NCI-H510A treated with DMSO at 0.1 percent for 48 hours (cell line): Measurements from ENCODE around the gene KANSL1.
"Not testable (repeated sequence)": the region's sequence is repeated elsewhere in the genome, so short reads cannot be mapped to it uniquely, and the experiment has no call there.

Experiments
- DNase-seq: peaks from one replicate; lab custom pipeline; 2025; lab: John Stamatoyannopoulos, UW

Gene KANSL1, protein sequence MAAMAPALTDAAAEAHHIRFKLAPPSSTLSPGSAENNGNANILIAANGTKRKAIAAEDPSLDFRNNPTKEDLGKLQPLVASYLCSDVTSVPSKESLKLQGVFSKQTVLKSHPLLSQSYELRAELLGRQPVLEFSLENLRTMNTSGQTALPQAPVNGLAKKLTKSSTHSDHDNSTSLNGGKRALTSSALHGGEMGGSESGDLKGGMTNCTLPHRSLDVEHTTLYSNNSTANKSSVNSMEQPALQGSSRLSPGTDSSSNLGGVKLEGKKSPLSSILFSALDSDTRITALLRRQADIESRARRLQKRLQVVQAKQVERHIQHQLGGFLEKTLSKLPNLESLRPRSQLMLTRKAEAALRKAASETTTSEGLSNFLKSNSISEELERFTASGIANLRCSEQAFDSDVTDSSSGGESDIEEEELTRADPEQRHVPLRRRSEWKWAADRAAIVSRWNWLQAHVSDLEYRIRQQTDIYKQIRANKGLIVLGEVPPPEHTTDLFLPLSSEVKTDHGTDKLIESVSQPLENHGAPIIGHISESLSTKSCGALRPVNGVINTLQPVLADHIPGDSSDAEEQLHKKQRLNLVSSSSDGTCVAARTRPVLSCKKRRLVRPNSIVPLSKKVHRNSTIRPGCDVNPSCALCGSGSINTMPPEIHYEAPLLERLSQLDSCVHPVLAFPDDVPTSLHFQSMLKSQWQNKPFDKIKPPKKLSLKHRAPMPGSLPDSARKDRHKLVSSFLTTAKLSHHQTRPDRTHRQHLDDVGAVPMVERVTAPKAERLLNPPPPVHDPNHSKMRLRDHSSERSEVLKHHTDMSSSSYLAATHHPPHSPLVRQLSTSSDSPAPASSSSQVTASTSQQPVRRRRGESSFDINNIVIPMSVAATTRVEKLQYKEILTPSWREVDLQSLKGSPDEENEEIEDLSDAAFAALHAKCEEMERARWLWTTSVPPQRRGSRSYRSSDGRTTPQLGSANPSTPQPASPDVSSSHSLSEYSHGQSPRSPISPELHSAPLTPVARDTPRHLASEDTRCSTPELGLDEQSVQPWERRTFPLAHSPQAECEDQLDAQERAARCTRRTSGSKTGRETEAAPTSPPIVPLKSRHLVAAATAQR (N-terminal part only)

GRCh38 chr17:46193151-46193625 is at the start of gene KANSL1:
KANSL1 (minus strand) TSS chr17:46193429; CDS start chr17:46172143, 21,286 bp downstream.
- peak; percentile 98 for DNase-seq

- DNase-seq, result not testable (repeated sequence)
Observed at GRCh38 chr17:46231359-46231758, 38.1 kb upstream of the KANSL1 start.

GRCh38 chr17:46225274-46225794 is 32.1 kb upstream of the KANSL1 start:
- peak; percentile 94 for DNase-seq

GRCh38 chr17:46224864-46225263 is 31.6 kb upstream of the KANSL1 start:
- not testable (repeated sequence) for DNase-seq

- not testable (repeated sequence) for DNase-seq
Observed at GRCh38 chr17:46223041-46223440, 29.8 kb upstream of the KANSL1 start.

DNA sequence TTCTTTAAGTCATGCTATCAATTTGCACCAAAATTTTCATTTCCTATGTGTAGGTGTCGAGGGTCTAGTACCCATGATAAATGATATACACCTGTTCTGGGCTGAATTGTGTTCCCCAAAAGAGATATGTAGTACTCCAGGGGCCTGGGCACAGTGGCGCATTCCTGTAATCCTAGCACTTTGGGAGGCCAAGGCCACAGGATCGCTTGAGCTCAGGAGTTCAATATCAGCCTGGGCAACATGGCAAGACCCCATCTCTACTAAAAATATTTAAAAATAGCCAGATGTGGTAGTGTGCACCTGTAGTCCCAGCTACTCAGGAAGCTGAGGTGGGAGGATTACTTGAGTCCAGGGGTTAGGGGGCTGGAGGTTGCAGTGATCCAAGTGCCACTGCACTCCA is 23.5 kb upstream of the KANSL1 start:
- DNase-seq, result no peak

- peak; percentile 83 for DNase-seq
Observed at GRCh38 chr17:46212634-46213435, 19.6 kb upstream of the KANSL1 start.

DNA sequence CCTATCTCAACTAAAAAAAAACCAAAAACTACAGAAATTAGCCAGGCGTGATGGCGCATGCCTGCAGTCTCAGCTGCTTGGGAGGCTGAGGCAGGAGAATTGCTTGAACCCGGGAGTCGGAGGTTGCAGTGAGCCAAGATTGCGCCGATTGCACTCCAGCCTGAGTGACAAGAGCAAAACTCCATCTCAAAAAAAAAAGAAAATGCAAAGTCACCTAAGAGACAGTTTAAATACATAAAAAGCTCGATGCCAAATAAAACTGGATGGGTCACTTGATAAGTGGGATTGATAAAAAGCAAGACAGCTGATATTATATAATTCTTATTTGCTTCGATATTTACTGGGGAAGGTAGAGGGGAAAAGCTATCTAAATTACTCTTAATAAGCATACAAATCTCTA is 15.8 kb upstream of the KANSL1 start:
- DNase-seq, result no peak

- no peak for DNase-seq
Observed at GRCh38 chr17:46205975-46206374, 12.7 kb upstream of the KANSL1 start.

- DNase-seq, result no peak
Observed at GRCh38 chr17:46202424-46202823, 9.2 kb upstream of the KANSL1 start.

DNA sequence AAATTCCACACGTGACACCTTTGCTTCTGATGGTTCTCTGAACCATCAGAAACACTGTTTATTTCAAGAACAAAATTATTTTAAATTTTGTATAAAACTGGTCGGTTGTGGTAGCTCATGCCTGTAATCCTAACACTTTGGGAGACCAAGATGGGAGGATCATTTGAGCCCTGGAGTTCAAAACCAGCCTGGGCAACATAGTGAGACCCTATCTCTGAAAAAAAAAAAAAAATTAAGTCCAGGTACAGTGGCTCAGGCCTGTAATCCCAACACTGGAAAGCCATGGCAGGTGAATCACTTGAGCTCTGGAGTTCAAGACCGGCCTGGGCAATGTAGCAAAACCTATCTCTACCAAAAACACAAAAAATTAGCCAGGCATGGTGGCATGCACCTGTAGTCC is 8.3 kb upstream of the KANSL1 start:
- no peak for DNase-seq

DNA sequence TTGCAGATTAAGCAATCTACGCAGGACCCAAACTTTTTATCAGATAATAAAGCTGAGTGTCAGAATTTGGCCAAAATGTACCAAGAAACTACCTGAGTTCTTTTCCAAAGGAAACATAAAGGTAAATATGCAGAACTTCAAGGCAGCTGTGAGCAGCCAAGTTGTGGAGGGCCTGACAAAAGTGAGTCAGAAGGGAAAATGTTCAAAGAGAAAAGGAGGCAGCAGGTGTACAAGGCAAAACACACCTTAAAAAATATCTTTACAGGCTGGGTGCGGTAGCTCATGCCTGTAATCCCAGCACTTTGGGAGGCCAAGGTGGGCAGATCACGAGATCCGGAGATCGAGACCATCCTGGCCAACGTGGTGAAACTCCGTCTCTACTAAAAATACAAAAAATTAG is 7.0 kb upstream of the KANSL1 start:
- no peak for DNase-seq

DNA sequence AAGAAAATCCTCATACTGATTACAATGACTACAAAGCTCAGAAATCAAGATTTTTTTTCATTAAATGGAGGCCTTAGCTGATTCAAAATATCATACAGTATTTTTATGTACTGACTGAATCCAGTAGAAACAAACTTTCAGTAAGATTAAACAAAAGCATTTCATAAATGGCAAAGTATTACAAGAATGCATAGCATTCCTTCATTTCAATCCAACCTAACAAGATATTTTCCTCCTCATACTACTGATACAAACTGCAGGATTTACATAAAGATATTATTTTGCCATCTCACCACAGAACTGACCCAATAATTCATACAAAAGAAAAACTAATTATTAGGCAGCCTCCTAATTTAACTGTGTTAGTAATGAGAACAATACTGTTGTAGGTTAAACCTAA is 6.2 kb upstream of the KANSL1 start:
- DNase-seq, result no peak

- DNase-seq, result no peak
Observed at GRCh38 chr17:46198233-46198632, 5.0 kb upstream of the KANSL1 start.

DNA sequence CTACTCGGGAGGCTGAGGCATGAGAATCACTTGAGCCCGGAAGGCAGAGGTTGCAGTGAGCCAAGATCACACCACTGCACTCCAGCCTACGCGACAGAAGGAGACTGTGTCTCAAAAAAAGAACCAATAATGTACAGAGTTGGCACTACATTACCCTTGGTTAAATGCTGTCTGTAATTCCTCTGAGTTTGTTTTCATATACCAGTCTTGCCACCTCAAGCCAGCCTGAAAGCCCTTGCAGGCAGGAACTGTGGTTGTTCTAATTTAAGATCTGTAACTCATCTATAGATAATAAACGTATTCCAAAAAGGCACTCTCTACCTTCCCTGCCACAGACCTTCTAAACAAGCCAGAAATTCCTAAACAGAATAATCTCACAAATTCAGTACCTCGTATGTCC is 4.3 kb upstream of the KANSL1 start:
- DNase-seq, result no peak

DNA sequence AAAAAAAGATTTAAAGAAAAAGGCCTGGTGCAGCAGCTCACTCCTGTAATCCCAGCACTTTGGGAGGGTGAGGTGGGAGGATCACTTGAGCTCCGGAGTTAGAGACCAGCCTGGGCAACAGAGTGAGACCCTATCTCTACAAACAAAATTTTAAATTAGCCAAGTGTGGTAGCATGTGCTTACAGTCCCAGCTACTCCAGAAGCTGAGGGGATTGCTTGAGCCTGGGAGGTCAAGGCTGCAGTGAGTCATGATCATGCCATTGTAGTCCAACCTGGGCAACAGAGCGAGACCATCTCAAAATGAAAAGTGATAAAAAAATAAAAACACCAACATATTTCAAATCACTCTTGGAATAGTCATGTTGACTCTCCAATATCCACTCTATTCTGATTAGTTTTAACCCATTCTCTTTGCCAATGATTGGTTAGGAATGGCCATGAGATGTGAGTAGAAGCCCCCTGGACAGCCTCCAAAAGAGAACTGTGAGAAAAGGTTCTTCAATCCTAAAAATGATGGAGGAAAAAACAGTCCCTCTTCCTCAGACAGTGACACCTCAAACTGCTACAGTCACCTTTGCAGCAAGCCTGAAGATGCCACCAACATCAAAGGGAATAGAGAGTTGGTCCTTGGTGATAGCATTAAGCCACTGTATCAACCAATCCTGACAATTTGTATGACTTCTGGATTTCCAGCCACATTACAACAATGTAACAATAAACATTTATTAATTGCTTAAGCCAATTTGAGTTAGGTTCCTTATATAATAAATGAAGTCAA is 2.9 kb upstream of the KANSL1 start:
- DNase-seq, result no peak

DNA sequence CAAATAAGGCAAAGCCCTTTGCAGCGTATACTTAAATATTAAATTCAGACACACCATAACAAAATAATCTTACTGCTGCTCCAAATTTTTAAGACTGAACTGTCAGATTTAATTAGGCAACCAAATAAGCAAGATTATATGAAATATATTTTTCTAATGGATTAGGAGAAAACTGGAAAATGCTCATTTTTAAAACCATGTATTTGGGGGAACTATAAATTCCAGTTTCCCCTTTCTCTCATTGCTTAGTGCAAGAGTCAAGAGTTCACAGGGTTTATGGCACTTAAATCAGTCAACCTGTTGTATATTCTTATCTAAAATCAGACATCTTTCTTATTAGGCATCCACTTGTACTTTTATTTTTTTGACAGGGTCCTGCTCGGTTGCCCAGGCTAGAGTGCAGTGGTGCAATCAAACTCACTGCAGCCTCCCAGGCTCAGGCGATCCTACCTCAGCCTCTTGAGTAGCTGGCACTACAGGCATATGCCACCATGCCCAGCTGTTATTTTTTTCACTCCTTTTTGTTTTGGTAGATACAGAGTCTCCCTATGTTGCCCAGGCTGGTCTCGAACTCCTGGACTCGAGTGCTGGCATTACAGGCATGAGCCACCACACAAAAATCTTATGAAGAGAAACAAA is 2.1 kb upstream of the KANSL1 start:
- no peak for DNase-seq

- DNase-seq, result peak; percentile 74
Observed at GRCh38 chr17:46194393-46195216, 1.4 kb upstream of the KANSL1 start.
